SU-DHL-6 (cell line): Measurements from ENCODE around the gene PPP1R9B.

Source experiments
- H2AFZ ChIP-seq: fragments of 200-600 bp; sonication (generic); 2 replicates; pipeline ENCODE4 v1.6.1; 2014; ENCODE audit warnings: low read depth, mild to moderate bottlenecking, moderate library complexity, mixed read lengths, antibody characterized with exemption, low read length; ENCODE audit not compliant: severe bottlenecking
- H3F3A ChIP-seq: fragments of 200-600 bp; shearing (Covaris generic); 2 replicates; pipeline ENCODE4 v1.6.0; 2016; ENCODE audit warnings: antibody characterized with exemption, mild to moderate bottlenecking; ENCODE audit not compliant: insufficient read depth
- H3K27ac ChIP-seq: fragments of 200-600 bp; sonication (generic); 2 replicates; pipeline ENCODE4 v1.5.1; 2016; ENCODE audit warnings: low read depth, mild to moderate bottlenecking, low read length, moderate library complexity, mixed read lengths
- H3K27me3 ChIP-seq: fragments of 200-600 bp; sonication (generic), shearing (Covaris generic); 2 replicates; pipeline ENCODE4 v1.6.0; 2014; ENCODE audit warnings: mild to moderate bottlenecking, low read length
- H3K36me3 ChIP-seq: fragments of 200-600 bp; sonication (generic); 2 replicates; pipeline ENCODE4 v1.6.1; 2014; ENCODE audit warnings: mild to moderate bottlenecking, low read length, mixed read lengths
- H3K4me2 ChIP-seq: fragments of 300-600, 200-600 bp; shearing (Covaris generic), sonication (generic); 2 replicates; pipeline ENCODE4 v1.6.0; 2014; ENCODE audit warnings: low read length, low read depth, mild to moderate bottlenecking; ENCODE audit not compliant: poor library complexity, severe bottlenecking
- H3K4me3 ChIP-seq: fragments of 200-600 bp; sonication (generic); 2 replicates; pipeline ENCODE4 v1.5.1; 2014; ENCODE audit warnings: antibody characterized with exemption, low read length, mild to moderate bottlenecking, mixed read lengths; ENCODE audit not compliant: insufficient read depth, poor library complexity, severe bottlenecking
- H3K79me2 ChIP-seq: fragments of 200-600 bp; sonication (generic); 2 replicates; pipeline ENCODE4 v1.6.1; 2014; ENCODE audit warnings: mild to moderate bottlenecking, low read length, moderate library complexity; ENCODE audit not compliant: insufficient read depth
- H3K9ac ChIP-seq: fragments of 200-600 bp; sonication (generic); 2 replicates; pipeline ENCODE4 v1.7.0; 2014; ENCODE audit warnings: mild to moderate bottlenecking, low read length
- H3K9me2 ChIP-seq: fragments of 200-600 bp; sonication (generic); replicated peaks from 2 replicates; pipeline ENCODE4 v1.6.1; 2014; ENCODE audit warnings: low read length; ENCODE audit not compliant: insufficient read depth
- H3K9me3 ChIP-seq: fragments of 200-600 bp; sonication (generic); 2 replicates; pipeline ENCODE4 v1.6.1; 2014; ENCODE audit warnings: low read length, mixed read lengths; ENCODE audit not compliant: insufficient read depth
- H4K20me1 ChIP-seq: fragments of 200-600 bp; sonication (generic); 2 replicates; pipeline ENCODE4 v1.6.1; 2014; ENCODE audit warnings: low read depth, mild to moderate bottlenecking, antibody characterized with exemption, low read length, moderate library complexity, mixed read lengths
- CTCF ChIP-seq: fragments of 200-600 bp; sonication (generic); IDR thresholded peaks from one replicate; pipeline ENCODE4 v1.5.1; 2017; ENCODE audit warnings: antibody characterized with exemption, mild to moderate bottlenecking, low read length, moderate library complexity; ENCODE audit not compliant: insufficient read depth, poor library complexity, severe bottlenecking
- EZH2phosphoT487 ChIP-seq: fragments of 200-600 bp; sonication (generic), shearing (Covaris generic); conservative IDR thresholded peaks from 2 replicates; pipeline ENCODE4 v1.6.1; 2018; ENCODE audit warnings: mild to moderate bottlenecking, antibody characterized with exemption, low read length, moderate library complexity, mixed read lengths

PPP1R9B gene

GRCh38 chr17:50190293-50190602 is 39.8 kb upstream of the PPP1R9B start:
- Histone ChIP-seq H3F3A (no peaks in the 10 kb centered on the region), H3K9me3 (no peaks in the 10 kb centered on the region), H3K4me3 (no peak overlapping the region), H3K36me3 (no peaks in the 10 kb centered on the region), H3K27ac (no peak overlapping the region), H3K4me2 (no peak overlapping the region), H3K27me3 (no peaks in the 10 kb centered on the region), H3K9me2 (no peaks in the 10 kb centered on the region), H2AFZ (no peak overlapping the region), H3K79me2 (no peaks in the 10 kb centered on the region), H4K20me1 (no peaks in the 10 kb centered on the region), H3K9ac (no peak overlapping the region)
- no peak for TF ChIP-seq EZH2phosphoT487

- no peaks in the 10 kb centered on the region for H3F3A ChIP-seq
- no peak overlapping the region for H2AFZ ChIP-seq
- H3K27me3 ChIP-seq, result no peaks in the 10 kb centered on the region
- no peak overlapping the region for H3K4me3 ChIP-seq
- H3K79me2 ChIP-seq, result no peaks in the 10 kb centered on the region
- H3K9ac ChIP-seq, result no peak overlapping the region
- H3K9me3 ChIP-seq, result no peaks in the 10 kb centered on the region
- H3K4me2 ChIP-seq, result no peak overlapping the region
- H3K9me2 ChIP-seq, result no peaks in the 10 kb centered on the region
- H4K20me1 ChIP-seq, result no peaks in the 10 kb centered on the region
- no peaks in the 10 kb centered on the region for H3K36me3 ChIP-seq
- H3K27ac ChIP-seq, result no peak overlapping the region
- TF ChIP-seq EZH2phosphoT487 (no peak), CTCF (no peak)
Observed at GRCh38 chr17:50189550-50190292, 39.2 kb upstream of the PPP1R9B start.

GRCh38 chr17:50188921-50189549 is 38.6 kb upstream of the PPP1R9B start:
- Histone ChIP-seq H3K36me3 (no peaks in the 10 kb centered on the region), H3K9ac (no peak overlapping the region), H3K79me2 (no peaks in the 10 kb centered on the region), H4K20me1 (no peaks in the 10 kb centered on the region), H2AFZ (no peak overlapping the region), H3K27me3 (no peaks in the 10 kb centered on the region), H3K4me3 (no peak overlapping the region), H3K4me2 (no peak overlapping the region), H3F3A (no peaks in the 10 kb centered on the region), H3K27ac (no peak overlapping the region), H3K9me3 (no peaks in the 10 kb centered on the region), H3K9me2 (no peaks in the 10 kb centered on the region)
- TF ChIP-seq EZH2phosphoT487 (no peak), CTCF (no peak)

GRCh38 chr17:50188531-50188920 is 38.0 kb upstream of the PPP1R9B start:
- no peak overlapping the region for H2AFZ ChIP-seq
- TF ChIP-seq EZH2phosphoT487, result no peak
- TF ChIP-seq CTCF, result no peak
- H3F3A ChIP-seq, result no peaks in the 10 kb centered on the region
- H3K9ac ChIP-seq, result no peak overlapping the region
- H3K9me2 ChIP-seq, result no peaks in the 10 kb centered on the region
- no peaks in the 10 kb centered on the region for H4K20me1 ChIP-seq
- H3K27ac ChIP-seq, result no peak overlapping the region
- H3K27me3 ChIP-seq, result no peaks in the 10 kb centered on the region
- H3K4me2 ChIP-seq, result no peak overlapping the region
- no peaks in the 10 kb centered on the region for H3K9me3 ChIP-seq
- no peaks in the 10 kb centered on the region for H3K79me2 ChIP-seq
- no peak overlapping the region for H3K4me3 ChIP-seq
- no peaks in the 10 kb centered on the region for H3K36me3 ChIP-seq
